GM23248 (cell line): ENCODE data around the gene COX6B1. TPM values are rescaled to one million over a fixed set of nuclear protein-coding genes. Genes with fewer than 3 reads are reported as not detected.

Experiments
- DNase-seq: peaks from one replicate; pipeline ENCODE4 v3.0.0-alpha.2; 2015
- H2AFZ ChIP-seq: fragments of 200-600 bp; sonication (generic); 2 replicates; pipeline ENCODE4 v1.6.1; 2016; ENCODE audit warnings: antibody characterized with exemption
- H3F3A ChIP-seq: fragments of 200-600 bp; sonication (generic); 2 replicates; pipeline ENCODE4 v1.6.1; 2016; ENCODE audit warnings: mild to moderate bottlenecking, antibody characterized with exemption, mixed run types; ENCODE audit not compliant: insufficient read depth
- H3K27ac ChIP-seq: fragments of 200-600 bp; sonication (generic); 2 replicates; pipeline ENCODE4 v1.5.1; 2016; ENCODE audit warnings: mild to moderate bottlenecking
- H3K27me3 ChIP-seq: fragments of 200-600 bp; sonication (generic); replicated peaks from 2 replicates; pipeline ENCODE4 v1.6.1; 2016; ENCODE audit warnings: mild to moderate bottlenecking; ENCODE audit not compliant: insufficient read depth
- H3K36me3 ChIP-seq: fragments of 200-600 bp; sonication (generic); 2 replicates; pipeline ENCODE4 v1.6.1; 2016; ENCODE audit warnings: low read depth, mild to moderate bottlenecking
- H3K4me1 ChIP-seq: fragments of 200-600 bp; sonication (generic); 2 replicates; pipeline ENCODE4 v1.6.1; 2016; ENCODE audit warnings: mild to moderate bottlenecking; ENCODE audit not compliant: insufficient read depth
- H3K4me2 ChIP-seq: fragments of 200-600 bp; sonication (generic); one replicate; pipeline ENCODE4 v1.6.1; 2016; ENCODE audit warnings: mild to moderate bottlenecking; ENCODE audit not compliant: unreplicated experiment
- H3K4me3 ChIP-seq: fragments of 200-600 bp; sonication (generic); 2 replicates; pipeline ENCODE4 v1.5.1; 2016; ENCODE audit warnings: mild to moderate bottlenecking
- H3K79me2 ChIP-seq: fragments of 200-600 bp; sonication (generic); 2 replicates; pipeline ENCODE4 v1.6.1; 2016; ENCODE audit warnings: mild to moderate bottlenecking; ENCODE audit not compliant: insufficient read depth
- H3K9ac ChIP-seq: fragments of 200-600 bp; sonication (generic); 2 replicates; pipeline ENCODE4 v1.6.1; 2016; ENCODE audit warnings: mild to moderate bottlenecking
- H3K9me2 ChIP-seq: fragments of 200-600 bp; sonication (generic); 2 replicates; pipeline ENCODE4 v1.6.1; 2016; ENCODE audit warnings: mixed run types, mild to moderate bottlenecking, moderate library complexity; ENCODE audit not compliant: insufficient read depth
- H3K9me3 ChIP-seq: fragments of 200-600 bp; sonication (generic); one replicate; pipeline ENCODE4 v1.6.1; 2017; ENCODE audit warnings: low read depth
- H4K20me1 ChIP-seq: fragments of 200-600 bp; sonication (generic); 2 replicates; pipeline ENCODE4 v1.6.0; 2016; ENCODE audit not compliant: insufficient read depth
- EZH2 ChIP-seq: fragments of 200-600 bp; sonication (generic); IDR thresholded peaks from 2 replicates; pipeline ENCODE4 v1.6.1; 2018; ENCODE audit warnings: antibody characterized with exemption, mild to moderate bottlenecking; ENCODE audit not compliant: insufficient read depth, poor library complexity, severe bottlenecking
- EZH2phosphoT487 ChIP-seq: fragments of 200-600 bp; sonication (generic); IDR thresholded peaks from 2 replicates; pipeline ENCODE4 v1.6.1; 2018; ENCODE audit warnings: antibody characterized with exemption, moderate library complexity, mild to moderate bottlenecking, low read depth; ENCODE audit not compliant: insufficient read depth
- WGBS, 2 experiments: methylation state at CpG; one replicate each; pipeline ENCODE4 v1.1.6; 2015 to 2017; ENCODE audit warnings: low lambda C conversion rate in 2 of 2, low coverage in 1 of 2; ENCODE audit errors: missing lambda C conversion rate in 2 of 2; 5-methylcytosine and 5-hydroxymethylcytosine counted together
- in situ Hi-C: fragments of 300-500 bp; cut with MboI; formaldehyde crosslinking; loops from 2 replicates; pipeline ENCODE4 v1.15.0; 2020
- polyA plus RNA-seq: library from polyadenylated mRNA; unstranded; fragments of >200 nt; fragmentation: Nextera tagmentation; extraction: Ambion mirVana; gene quantifications from 2 replicates; pipeline ENCODE4 v1.2.1, GENCODE V29; 2016
- total RNA-seq: library from RNA; depleted of rRNA; stranded (reverse); fragments of >200 nt; shearing (Covaris generic); gene quantifications from 2 replicates; pipeline ENCODE4 v1.2.3, GENCODE V29; 2014

The COX6B1 gene
- total and polyA plus RNA-seq, 2 experiments from 2014 or later, result 328 to 472 TPM

DNA sequence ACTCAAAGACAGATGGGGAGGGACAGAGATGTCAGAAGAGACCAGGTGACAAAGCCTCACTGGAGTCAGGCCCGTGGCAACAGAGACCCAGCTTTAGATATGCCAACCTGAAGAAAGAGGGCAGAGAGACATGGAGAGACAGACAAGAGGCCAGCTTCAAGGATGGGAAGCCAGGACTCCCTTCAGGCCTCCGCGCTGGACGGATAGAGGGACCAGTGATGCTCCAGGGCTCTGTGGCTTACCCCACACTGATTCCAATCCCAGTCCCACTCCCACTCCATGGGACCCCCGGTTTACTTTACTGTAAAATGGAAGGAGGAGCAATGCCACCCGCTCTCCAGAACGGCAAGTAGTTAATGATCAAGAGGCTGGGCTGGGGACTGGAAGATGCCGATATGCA is 8.3 kb upstream of the COX6B1 start:
- Histone ChIP-seq H3K9me3 (no peaks in the 10 kb centered on the region), H3K4me2 (no peak overlapping the region), H3K4me3 (no peak overlapping the region), H3K9me2 (no peaks in the 10 kb centered on the region), H3K4me1 (no peaks in the 10 kb centered on the region), H3F3A (peaks cover 14% of the 10 kb centered on the region; the same call in 1 of the 2 replicates), H4K20me1 (no peaks in the 10 kb centered on the region), H3K27ac (no peak overlapping the region), H3K9ac (no peak overlapping the region), H3K79me2 (no peaks in the 10 kb centered on the region), H3K27me3 (no peaks in the 10 kb centered on the region), H3K36me3 (0 out of 2 replicates have a peak, but pooled peaks cover 4% of the 10 kb centered on the region), H2AFZ (no peak overlapping the region)
- 70 to 72% methylated on average over 8 of the region's 8 CpGs for WGBS, 2 experiments
- in situ Hi-C loops, result no loop called here
- no peak for DNase-seq
- TF ChIP-seq EZH2phosphoT487, result no peak
- no peak for TF ChIP-seq EZH2

DNA sequence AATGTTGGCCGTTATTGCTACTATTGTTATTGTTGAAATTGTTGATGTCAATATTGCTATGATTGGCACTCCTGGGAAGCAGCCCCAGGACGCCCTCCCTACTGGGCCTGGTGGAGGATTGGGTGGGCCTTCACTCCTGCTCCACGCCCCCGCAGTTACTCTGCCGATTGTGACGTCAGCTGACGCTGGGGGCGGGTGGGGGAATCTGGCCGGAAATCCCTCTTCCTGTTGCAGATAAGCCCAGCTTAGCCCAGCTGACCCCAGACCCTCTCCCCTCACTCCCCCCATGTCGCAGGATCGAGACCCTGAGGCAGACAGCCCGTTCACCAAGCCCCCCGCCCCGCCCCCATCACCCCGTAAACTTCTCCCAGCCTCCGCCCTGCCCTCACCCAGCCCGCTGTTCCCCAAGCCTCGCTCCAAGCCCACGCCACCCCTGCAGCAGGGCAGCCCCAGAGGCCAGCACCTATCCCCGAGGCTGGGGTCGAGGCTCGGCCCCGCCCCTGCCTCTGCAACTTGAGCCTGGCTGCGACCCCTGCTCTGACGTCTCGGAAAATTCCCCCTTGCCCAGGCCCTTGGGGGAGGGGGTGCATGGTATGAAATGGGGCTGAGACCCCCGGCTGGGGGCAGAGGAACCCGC is 6.5 kb upstream of the COX6B1 start, which contains the start of gene ETV2:
Gene ETV2, plus strand, starts transcription at position 231 of the 637 bp plus-strand sequence. CDS start 716 bp downstream, outside the sequence.
- peak; percentile 26 for DNase-seq
- H3K9ac ChIP-seq, result no peak within 1 kb of the TSS
- H3K9me3 ChIP-seq, result no peaks in the 10 kb centered on the region
- no peaks in the 10 kb centered on the region for H3K27me3 ChIP-seq
- peak within 1 kb of the TSS; percentile 32; the same call in 1 of the 2 replicates for H2AFZ ChIP-seq
- peaks cover 14% of the 10 kb centered on the region; the same call in 1 of the 2 replicates for H3F3A ChIP-seq
- no peak within 1 kb of the TSS for H3K4me3 ChIP-seq
- no peaks in the 10 kb centered on the region for H3K36me3 ChIP-seq
- no peak within 1 kb of the TSS for H3K27ac ChIP-seq
- no peaks in the 10 kb centered on the region for H3K79me2 ChIP-seq
- no peaks in the 10 kb centered on the region for H4K20me1 ChIP-seq
- 20 to 27% methylated on average over 17 to 28 of the region's 28 CpGs for WGBS, 2 experiments
- in situ Hi-C loops, result no loop called here
- no peaks in the 10 kb centered on the region for H3K4me1 ChIP-seq
- no peak within 1 kb of the TSS for H3K4me2 ChIP-seq
- TF ChIP-seq EZH2 (no peak), EZH2phosphoT487 (no peak)
- H3K9me2 ChIP-seq, result no peaks in the 10 kb centered on the region

DNA sequence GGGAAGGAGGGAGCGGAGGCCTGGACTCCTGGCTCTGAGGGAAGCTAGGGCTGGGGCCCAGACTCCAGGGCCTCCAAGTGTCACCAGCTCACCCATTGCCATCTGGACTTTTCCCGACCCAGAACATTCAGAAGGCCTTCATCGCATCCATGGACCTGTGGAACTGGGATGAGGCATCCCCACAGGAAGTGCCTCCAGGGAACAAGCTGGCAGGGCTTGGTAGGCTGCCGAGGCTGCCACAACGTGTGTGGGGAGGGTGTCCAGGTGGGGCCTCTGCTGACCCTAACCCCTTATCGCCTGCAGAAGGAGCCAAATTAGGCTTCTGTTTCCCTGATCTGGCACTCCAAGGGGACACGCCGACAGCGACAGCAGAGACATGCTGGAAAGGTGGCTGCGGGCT is 5.8 kb upstream of the COX6B1 start:
- no peaks in the 10 kb centered on the region for H3K4me1 ChIP-seq
- peak; percentile 18 for DNase-seq
- no peaks in the 10 kb centered on the region for H3K9me2 ChIP-seq
- no peaks in the 10 kb centered on the region for H3K79me2 ChIP-seq
- WGBS, 2 experiments, result 35 to 46% methylated on average over 10 of the region's 10 CpGs
- H3K9ac ChIP-seq, result no peak overlapping the region
- H3K27me3 ChIP-seq, result no peaks in the 10 kb centered on the region
- no peaks in the 10 kb centered on the region for H3K36me3 ChIP-seq
- no peak overlapping the region for H3K4me3 ChIP-seq
- H4K20me1 ChIP-seq, result no peaks in the 10 kb centered on the region
- TF ChIP-seq EZH2 (no peak), EZH2phosphoT487 (no peak)
- peak overlapping the region; percentile 32; the same call in 1 of the 2 replicates for H2AFZ ChIP-seq
- peaks cover 14% of the 10 kb centered on the region; the same call in 1 of the 2 replicates for H3F3A ChIP-seq
- no peaks in the 10 kb centered on the region for H3K9me3 ChIP-seq
- H3K4me2 ChIP-seq, result no peak overlapping the region
- in situ Hi-C loops, result no loop called here
- no peak overlapping the region for H3K27ac ChIP-seq

DNA sequence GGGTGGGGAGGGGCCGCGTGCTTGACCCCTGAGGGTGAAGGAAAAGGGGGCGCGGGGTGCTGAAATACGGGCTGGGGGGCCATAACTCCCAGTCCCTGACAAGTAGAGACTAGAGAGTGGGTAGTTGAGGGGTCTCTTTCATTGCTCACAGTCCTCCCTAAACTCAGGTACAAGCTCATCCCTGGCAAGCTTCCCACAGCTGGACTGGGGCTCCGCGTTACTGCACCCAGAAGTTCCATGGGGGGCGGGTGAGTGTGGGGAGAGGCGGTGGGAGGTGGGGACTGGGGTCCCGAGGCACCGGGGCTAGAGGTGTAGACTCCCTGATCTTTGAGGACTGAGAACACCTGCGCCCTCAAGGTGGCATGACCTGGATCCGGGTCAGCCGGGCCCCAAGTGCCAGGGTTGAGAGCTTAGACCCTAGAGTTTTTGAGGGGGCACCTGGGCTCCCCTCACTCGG is 5.3 kb upstream of the COX6B1 start:
- Histone ChIP-seq H3K36me3 (no peaks in the 10 kb centered on the region), H3K9me3 (no peaks in the 10 kb centered on the region), H3K9ac (peak overlapping the region; percentile 56), H3K4me2 (peak overlapping the region; percentile 94), H3K9me2 (no peaks in the 10 kb centered on the region), H3K4me1 (no peaks in the 10 kb centered on the region), H4K20me1 (no peaks in the 10 kb centered on the region), H3K79me2 (no peaks in the 10 kb centered on the region), H3F3A (peaks cover 14% of the 10 kb centered on the region; the same call in 1 of the 2 replicates), H3K27ac (no peak overlapping the region), H3K4me3 (peak overlapping the region; percentile 73), H3K27me3 (no peaks in the 10 kb centered on the region), H2AFZ (peak overlapping the region; percentile 96)
- DNase-seq, result no peak
- 26 to 37% methylated on average over 8 to 15 of the region's 15 CpGs for WGBS, 2 experiments
- in situ Hi-C loops, result no loop called here
- TF ChIP-seq EZH2 (no peak), EZH2phosphoT487 (no peak)
